ENCODE results near the gene BCOR. TPM values are rescaled to one million over a fixed set of nuclear protein-coding genes. Genes with fewer than 3 reads are reported as not detected.

Gene BCOR
- total RNA-seq, 1 experiment from 2014 or later = 134 TPM

DNA sequence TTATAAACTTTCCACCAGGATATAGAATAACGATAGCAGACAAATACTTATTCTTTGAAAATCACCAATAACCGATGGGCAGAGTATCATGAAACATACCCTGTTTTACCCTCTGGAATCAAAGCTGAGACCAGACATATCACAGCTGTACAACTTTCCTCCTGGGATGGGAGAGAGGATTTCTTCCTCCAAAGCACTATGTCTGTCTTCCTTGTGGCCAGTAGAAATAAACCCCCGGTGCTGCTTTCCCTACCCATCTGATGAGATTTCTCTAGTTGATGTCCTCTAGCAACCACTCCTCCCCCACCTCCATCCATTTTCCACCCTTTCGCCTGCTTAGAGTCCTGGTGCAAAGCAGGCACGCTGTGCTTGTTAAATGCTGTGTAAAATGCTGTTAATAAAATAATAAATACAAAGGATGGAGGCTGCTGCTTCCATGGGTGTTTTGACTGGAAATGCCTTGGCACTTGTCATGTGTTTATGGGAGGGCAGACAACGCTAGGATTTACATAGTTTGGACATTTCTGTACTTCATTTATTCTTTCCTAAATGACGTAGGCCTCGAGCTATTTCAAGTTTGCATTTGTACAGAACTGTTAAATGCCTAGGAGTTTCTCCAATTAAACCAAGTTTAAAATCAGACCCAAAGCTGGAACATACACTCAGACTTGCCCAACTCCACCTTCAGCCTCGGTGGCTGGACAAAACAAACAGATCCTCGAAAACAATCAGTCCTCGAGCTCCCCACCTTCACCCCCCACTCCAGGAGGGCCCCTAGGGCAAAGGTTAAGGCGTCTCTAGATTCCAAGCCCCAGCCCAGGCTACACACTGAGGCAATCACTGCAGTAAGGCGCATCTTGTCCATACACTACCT, 10.1 kb downstream of the BCOR start:
- H3K4me1 Mint-ChIP-seq = peaks cover 63 to 72% of the 10 kb centered on the region in 2 experiments

More for the DNA sequence above, 10.1 kb downstream of the BCOR start:
- peaks cover 3% of the 10 kb centered on the region for H3K79me1 ChIP-seq (ENCODE audit: insufficient read depth, low read depth, low read length, poor library complexity, severe bottlenecking)
- Mint-ChIP-seq H3K27me3 (ENCODE audit: low read depth) (peaks cover 43% of the 10 kb centered on the region), H3K27ac (peak overlapping the region in 1 of 3 experiments; percentile 95; a peak in 1 of 7 replicates), H3K36me3 (ENCODE audit: insufficient read depth in 1 of 3, low read depth in 3 of 3) (peaks cover 7 to 34% (median 14%) of the 10 kb centered on the region in 3 experiments; a peak in 6 of 7 replicates), H3K4me3 (peak overlapping the region; percentile 62 to 72), H3K9me3 (peaks cover 58 to 59% of the 10 kb centered on the region in 2 experiments)
- H2BK5ac ChIP-seq (ENCODE audit: insufficient read length, low read length) = no peak overlapping the region
- H4K20me1 ChIP-seq (ENCODE audit: control insufficient read depth, insufficient read depth, insufficient read length) = peaks cover 3% of the 10 kb centered on the region
- peaks cover 46% of the 10 kb centered on the region for H3K27me3 ChIP-seq (ENCODE audit: insufficient read depth, low read length)
- no peak overlapping the region for H2BK15ac ChIP-seq (ENCODE audit: low read depth, low read length)
- H3K18ac ChIP-seq (ENCODE audit: insufficient read length, low read depth, low read length) = no peak overlapping the region
- H3K56ac ChIP-seq (ENCODE audit: insufficient read length, low read depth, low read length) = no peak overlapping the region
- no peak overlapping the region for H2AK5ac ChIP-seq (ENCODE audit: insufficient read length, low read length)
- H3K4me2 ChIP-seq (ENCODE audit: insufficient read depth, insufficient read length, low read length) = peak overlapping the region; percentile 74
- H3T11ph ChIP-seq (ENCODE audit: low read length) = no peak overlapping the region
- no peak overlapping the region for H3K23ac ChIP-seq (ENCODE audit: insufficient read length, low read depth, low read length)
- no peak overlapping the region for H2BK12ac ChIP-seq (ENCODE audit: insufficient read length, low read depth, low read length)
- H3K79me2 ChIP-seq (ENCODE audit: insufficient read depth, low read length) = peaks cover 17% of the 10 kb centered on the region; the same call in 1 of the 2 replicates
- H3K4ac ChIP-seq (ENCODE audit: low read depth, low read length) = no peak overlapping the region
- H4K5ac ChIP-seq (ENCODE audit: insufficient read length, low read depth, low read length) = no peak overlapping the region
- H4K8ac ChIP-seq (replicated peaks; ENCODE audit: insufficient read length, low read depth, low read length) = no peak overlapping the region
- no peaks in the 10 kb centered on the region for H3K9me3 ChIP-seq (ENCODE audit: control insufficient read depth, low read depth, low read length)
- no peak overlapping the region for H3K14ac ChIP-seq (ENCODE audit: insufficient read depth, low read length)
- H4K91ac ChIP-seq (ENCODE audit: insufficient read length, low read depth, low read length) = no peak overlapping the region
- H2BK120ac ChIP-seq (ENCODE audit: low read depth, low read length, poor library complexity, severe bottlenecking) = no peak overlapping the region
- H3K4me1 ChIP-seq (ENCODE audit: insufficient read depth, low read length) = peaks cover 28% of the 10 kb centered on the region
- H2AFZ ChIP-seq (ENCODE audit: low read length) = no peak overlapping the region
- H3K9ac ChIP-seq (ENCODE audit: extremely low read depth, insufficient read length, low read length) = no peak overlapping the region
- no peak overlapping the region for H3K27ac ChIP-seq (ENCODE audit: insufficient read length, low read depth, low read length)
- H3K23me2 ChIP-seq (ENCODE audit: insufficient read length, low read depth, low read length, poor library complexity, severe bottlenecking) = peaks cover 28% of the 10 kb centered on the region
- no peak for DNase-seq
- WGBS (ENCODE audit: extremely low coverage, insufficient read length, low lambda C conversion rate) = no CpG with 5 or more reads among the region's 13 CpGs
- H2BK20ac ChIP-seq (ENCODE audit: low read depth, low read length, poor library complexity, severe bottlenecking) = no peak overlapping the region
- TF ChIP-seq, protein P1, sequence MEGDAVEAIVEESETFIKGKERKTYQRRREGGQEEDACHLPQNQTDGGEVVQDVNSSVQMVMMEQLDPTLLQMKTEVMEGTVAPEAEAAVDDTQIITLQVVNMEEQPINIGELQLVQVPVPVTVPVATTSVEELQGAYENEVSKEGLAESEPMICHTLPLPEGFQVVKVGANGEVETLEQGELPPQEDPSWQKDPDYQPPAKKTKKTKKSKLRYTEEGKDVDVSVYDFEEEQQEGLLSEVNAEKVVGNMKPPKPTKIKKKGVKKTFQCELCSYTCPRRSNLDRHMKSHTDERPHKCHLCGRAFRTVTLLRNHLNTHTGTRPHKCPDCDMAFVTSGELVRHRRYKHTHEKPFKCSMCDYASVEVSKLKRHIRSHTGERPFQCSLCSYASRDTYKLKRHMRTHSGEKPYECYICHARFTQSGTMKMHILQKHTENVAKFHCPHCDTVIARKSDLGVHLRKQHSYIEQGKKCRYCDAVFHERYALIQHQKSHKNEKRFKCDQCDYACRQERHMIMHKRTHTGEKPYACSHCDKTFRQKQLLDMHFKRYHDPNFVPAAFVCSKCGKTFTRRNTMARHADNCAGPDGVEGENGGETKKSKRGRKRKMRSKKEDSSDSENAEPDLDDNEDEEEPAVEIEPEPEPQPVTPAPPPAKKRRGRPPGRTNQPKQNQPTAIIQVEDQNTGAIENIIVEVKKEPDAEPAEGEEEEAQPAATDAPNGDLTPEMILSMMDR (conservative IDR thresholded peaks at IDR 0.05) = no peak

All from H9 (cell line).